WTC11 (cell line): Measurements from ENCODE around the gene IL20RA. TPM values are rescaled to one million over a fixed set of nuclear protein-coding genes. Genes with fewer than 3 reads are reported as not detected.
A peak's percentile ranks its signal among the peaks of the same experiment; 100 is the strongest.

Experiments used
- ATAC-seq: fragments of 200-7000 bp; cut with Tn5 transposase; 2 replicates; pipeline ENCODE4 v1.10.0; 2021; ENCODE audit warnings: mild to moderate bottlenecking, moderate library complexity
- CTCF ChIA-PET: fragments of 300-600 bp; sonication (Branson Sonifier 250); formaldehyde crosslinking; loops from one replicate; lab custom pipeline; 2021; ENCODE audit warnings: antibody characterized with exemption; lab: Charles Lee
- POLR2A ChIA-PET: fragments of 350-600 bp; sonication (Branson Sonifier 250); formaldehyde crosslinking; loops from one replicate; lab custom pipeline; 2021; ENCODE audit warnings: antibody characterized with exemption; lab: Charles Lee
- DNase-seq: peaks from one replicate; pipeline ENCODE4 v3.0.0; 2021; ENCODE audit warnings: low spot score
- H3K27ac Mint-ChIP-seq: 2 replicates; pipeline ENCODE4 v1.8.0; 2021; ENCODE audit warnings: mixed read lengths
- H3K27me3 Mint-ChIP-seq: 2 replicates; pipeline ENCODE4 v1.8.0; 2021; ENCODE audit warnings: low read depth, mild to moderate bottlenecking, moderate library complexity, mixed read lengths
- H3K36me3 Mint-ChIP-seq: 2 replicates; pipeline ENCODE4 v1.8.0; 2021; ENCODE audit warnings: mixed read lengths
- H3K4me1 Mint-ChIP-seq: 2 replicates; pipeline ENCODE4 v1.8.0; 2022; ENCODE audit warnings: mixed read lengths
- H3K4me3 Mint-ChIP-seq: 2 replicates; pipeline ENCODE4 v1.8.0; 2021; ENCODE audit warnings: mild to moderate bottlenecking, moderate library complexity, mixed read lengths
- H3K9me3 Mint-ChIP-seq: 2 replicates; pipeline ENCODE4 v1.8.0; 2021; ENCODE audit warnings: mixed read lengths
- ARID4B ChIP-seq: sonication (generic); formaldehyde crosslinking; IDR thresholded peaks from 2 replicates; pipeline ENCODE4 v1.8.0; 2023; ENCODE audit warnings: missing genetic modification reagents, mild to moderate bottlenecking, borderline replicate concordance
- ETV6 ChIP-seq: sonication (generic); formaldehyde crosslinking; IDR thresholded peaks from 2 replicates; pipeline ENCODE4 v1.8.1; 2022; ENCODE audit warnings: mild to moderate bottlenecking, missing genetic modification reagents
- FOXP1 ChIP-seq: sonication (generic); formaldehyde crosslinking; IDR thresholded peaks from 2 replicates; pipeline ENCODE4 v1.8.0; 2022; ENCODE audit warnings: missing genetic modification reagents, mild to moderate bottlenecking, moderate library complexity, borderline replicate concordance
- MXD4 ChIP-seq: fragments of 250-450 bp; sonication (Bioruptor Pico); IDR thresholded peaks from 2 replicates; pipeline ENCODE4 v1.8.0; 2021; ENCODE audit warnings: mild to moderate bottlenecking, moderate library complexity, borderline replicate concordance
- NR3C1 ChIP-seq: sonication (generic); formaldehyde crosslinking; conservative IDR thresholded peaks from 2 replicates; pipeline ENCODE4 v1.8.1; 2023; ENCODE audit warnings: low read depth, mild to moderate bottlenecking, missing genetic modification reagents
- SP1 ChIP-seq: sonication (generic); formaldehyde crosslinking; conservative IDR thresholded peaks from 2 replicates; pipeline ENCODE4 v1.8.1; 2022; ENCODE audit warnings: missing genetic modification reagents
- TEAD1 ChIP-seq: sonication (generic); formaldehyde crosslinking; IDR thresholded peaks from 2 replicates; pipeline ENCODE4 v1.8.0; 2022; ENCODE audit warnings: mild to moderate bottlenecking, missing genetic modification reagents
- ZNF232 ChIP-seq: sonication (generic); formaldehyde crosslinking; IDR thresholded peaks from 2 replicates; pipeline ENCODE4 v1.8.0; 2022; ENCODE audit warnings: mild to moderate bottlenecking, missing genetic modification reagents
- ZNF532 ChIP-seq: fragments of 250-450 bp; sonication (Bioruptor Pico); IDR thresholded peaks from 2 replicates; pipeline ENCODE4 v1.9.0; 2021; ENCODE audit warnings: mild to moderate bottlenecking, borderline replicate concordance
- total RNA-seq: library from RNA; stranded (reverse); gene quantifications from 3 replicates; pipeline ENCODE4 v1.2.3, GENCODE V29; 2021
- TF ChIP-seq, protein P1 (sequence below): fragments of 250-450 bp; sonication (Bioruptor Pico); conservative IDR thresholded peaks from 2 replicates; pipeline ENCODE4 v1.9.0; 2021; ENCODE audit warnings: mild to moderate bottlenecking
- TF ChIP-seq, protein P2 (sequence below): fragments of 250-450 bp; sonication (Bioruptor Pico); IDR thresholded peaks from 2 replicates; pipeline ENCODE4 v1.9.0; 2021; ENCODE audit warnings: mild to moderate bottlenecking
- TF ChIP-seq, protein P3 (sequence below): sonication (generic); formaldehyde crosslinking; IDR thresholded peaks from 2 replicates; pipeline ENCODE4 v1.8.0; 2022; ENCODE audit warnings: mild to moderate bottlenecking, missing genetic modification reagents

The IL20RA gene
- total RNA-seq, 1 experiment from 2014 or later, result 1.3 TPM

GRCh38 chr6:136956590-136957544, 87.9 kb downstream of the IL20RA start:
- peak; percentile 66 for DNase-seq
- POLR2A ChIA-PET, result interaction anchor here (0.5 to 2.1 kb wide), 4 partner anchors 33 to 694 kb away, joined by 3 to 4 read pairs (median 4); partner anchors contain the start of gene OLIG3
- peak overlapping the region; percentile 99 for H3K27ac Mint-ChIP-seq

More at GRCh38 chr6:136956590-136957544, 87.9 kb downstream of the IL20RA start:
- CTCF ChIA-PET, result interaction anchor here (0.8 to 3.5 kb wide), 10 partner anchors 12 to 164 kb away, joined by 3 to 16 read pairs (median 5); partner anchors contain the start of genes MAP3K5 and SLC35D3
- Mint-ChIP-seq H3K27me3 (no peaks in the 10 kb centered on the region), H3K9me3 (no peaks in the 10 kb centered on the region), H3K4me1 (peaks cover 72% of the 10 kb centered on the region), H3K4me3 (peak overlapping the region; percentile 38), H3K36me3 (no peaks in the 10 kb centered on the region)
- TF ChIP-seq ETV6 (CRISPR knock-in tag), result peak; percentile 51; the same call in 1 of the 2 replicates
- TF ChIP-seq SP1, result peak; percentile 38; the same call in 1 of the 2 replicates
- TF ChIP-seq MXD4, result no peak
- TF ChIP-seq ARID4B (CRISPR knock-in tag), result no peak
- TF ChIP-seq FOXP1 (CRISPR knock-in tag), result peak; percentile 91
- 0 out of 2 replicates have a peak, but pooled peaks have one; percentile 44 for TF ChIP-seq ZNF532 (CRISPR knock-in tag)
- TF ChIP-seq TEAD1 (CRISPR knock-in tag), result peak; percentile 70; the same call in 1 of the 2 replicates
- TF ChIP-seq, protein P1, sequence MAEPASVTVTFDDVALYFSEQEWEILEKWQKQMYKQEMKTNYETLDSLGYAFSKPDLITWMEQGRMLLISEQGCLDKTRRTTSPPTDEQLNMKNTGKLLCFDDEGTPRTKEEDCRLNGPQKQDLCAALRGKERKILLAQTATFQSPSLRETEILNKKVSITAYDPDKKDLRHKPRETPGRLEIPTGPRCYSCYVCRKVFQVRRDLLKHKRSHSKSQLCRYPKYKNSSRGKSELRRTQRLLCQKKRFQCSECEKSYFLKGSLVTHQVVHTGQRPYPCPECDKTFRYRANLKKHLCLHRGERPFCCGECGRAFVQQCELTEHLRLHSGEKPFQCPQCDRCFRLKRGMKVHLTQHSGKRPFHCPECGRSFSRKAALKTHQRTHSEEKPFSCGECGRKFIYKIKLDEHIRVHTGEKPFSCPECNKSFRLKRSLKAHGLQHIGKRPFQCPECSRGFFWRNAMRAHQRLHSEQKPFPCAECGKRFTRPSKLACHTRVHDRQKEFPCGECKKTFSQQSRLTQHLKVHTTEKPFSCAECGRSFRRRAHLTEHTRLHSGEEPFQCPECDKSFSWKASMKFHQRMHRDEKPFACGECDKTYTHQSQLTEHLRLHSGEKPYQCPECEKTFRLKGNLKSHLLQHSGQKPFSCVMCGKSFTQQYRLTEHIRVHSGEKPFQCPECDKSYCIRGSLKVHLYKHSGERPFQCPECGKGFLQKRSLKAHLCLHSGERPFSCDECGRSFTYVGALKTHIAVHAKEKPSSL (CRISPR knock-in tag), result peak; percentile 77; the same call in 1 of the 2 replicates
- TF ChIP-seq NR3C1, result no peak
- TF ChIP-seq, protein P2, sequence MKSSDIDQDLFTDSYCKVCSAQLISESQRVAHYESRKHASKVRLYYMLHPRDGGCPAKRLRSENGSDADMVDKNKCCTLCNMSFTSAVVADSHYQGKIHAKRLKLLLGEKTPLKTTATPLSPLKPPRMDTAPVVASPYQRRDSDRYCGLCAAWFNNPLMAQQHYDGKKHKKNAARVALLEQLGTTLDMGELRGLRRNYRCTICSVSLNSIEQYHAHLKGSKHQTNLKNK (CRISPR knock-in tag), result peak; percentile 95
- TF ChIP-seq, protein P3, sequence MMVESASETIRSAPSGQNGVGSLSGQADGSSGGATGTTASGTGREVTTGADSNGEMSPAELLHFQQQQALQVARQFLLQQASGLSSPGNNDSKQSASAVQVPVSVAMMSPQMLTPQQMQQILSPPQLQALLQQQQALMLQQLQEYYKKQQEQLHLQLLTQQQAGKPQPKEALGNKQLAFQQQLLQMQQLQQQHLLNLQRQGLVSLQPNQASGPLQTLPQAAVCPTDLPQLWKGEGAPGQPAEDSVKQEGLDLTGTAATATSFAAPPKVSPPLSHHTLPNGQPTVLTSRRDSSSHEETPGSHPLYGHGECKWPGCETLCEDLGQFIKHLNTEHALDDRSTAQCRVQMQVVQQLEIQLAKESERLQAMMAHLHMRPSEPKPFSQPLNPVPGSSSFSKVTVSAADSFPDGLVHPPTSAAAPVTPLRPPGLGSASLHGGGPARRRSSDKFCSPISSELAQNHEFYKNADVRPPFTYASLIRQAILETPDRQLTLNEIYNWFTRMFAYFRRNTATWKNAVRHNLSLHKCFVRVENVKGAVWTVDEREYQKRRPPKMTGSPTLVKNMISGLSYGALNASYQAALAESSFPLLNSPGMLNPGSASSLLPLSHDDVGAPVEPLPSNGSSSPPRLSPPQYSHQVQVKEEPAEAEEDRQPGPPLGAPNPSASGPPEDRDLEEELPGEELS, result peak; percentile 98; the same call in 1 of the 2 replicates
- no peak for TF ChIP-seq ZNF232 (CRISPR knock-in tag)
- peak; percentile 70 for ATAC-seq
